GM12878 (cell line): ENCODE measurements around the gene MSS51. TPM values are rescaled to one million over a fixed set of nuclear protein-coding genes. Genes with fewer than 3 reads are reported as not detected.
A peak's percentile ranks its signal among the peaks of the same experiment; 100 is the strongest.

ENCODE experiments used
- ATAC-seq: fragments of 200-7000 bp; cut with Tn5 transposase; 3 replicates; pipeline ENCODE4 v1.9.1; 2020; ENCODE audit warnings: mild to moderate bottlenecking, moderate library complexity
- BruUV-seq: library from RNA; stranded (reverse); fragments of 400-500 nt; replicated peaks from 2 replicates; lab custom pipeline; 2021; lab: Mats Ljungman, UMichigan
- CTCF ChIA-PET: fragments of 300-600 bp; sonication (Branson Sonifier 250); formaldehyde crosslinking; extraction: SDS; loops from one replicate; lab custom pipeline; 2021; ENCODE audit warnings: inconsistent platforms; lab: Yijun Ruan, JAX
- POLR2A ChIA-PET: fragments of 350-600 bp; formaldehyde crosslinking; extraction: SDS; loops from one replicate; lab custom pipeline; 2021; ENCODE audit warnings: inconsistent platforms; lab: Charles Lee
- RAD21 ChIA-PET: fragments of 300-600 bp; sonication (Branson Sonifier 250); formaldehyde crosslinking; loops from one replicate; lab custom pipeline; 2023; ENCODE audit warnings: antibody characterized with exemption; ENCODE audit not compliant: unreplicated experiment; lab: Charles Lee
- SMC1A ChIA-PET: fragments of 300-600 bp; sonication (Branson Sonifier 250); formaldehyde crosslinking; loops from one replicate; lab custom pipeline; 2023; ENCODE audit not compliant: unreplicated experiment, uncharacterized antibody; lab: Charles Lee
- DNase-seq: peaks from one replicate; pipeline ENCODE4 v3.0.0-alpha.2; 2011; ENCODE audit warnings: low read depth, low spot score
- FAIRE-seq: peaks from 3 replicates; lab custom pipeline; 2011; peaks lifted over from hg19 to GRCh38; lab: Jason Lieb, UNC
- H2AFZ ChIP-seq: 2 replicates; pipeline ENCODE4 v1.6.0; 2011; ENCODE audit warnings: low read depth, low read length, control low read depth; ENCODE audit not compliant: control insufficient read depth
- H3K27ac ChIP-seq: 2 replicates; pipeline ENCODE4 v1.5.1; 2011; ENCODE audit warnings: control low read depth; ENCODE audit not compliant: control insufficient read depth, insufficient read depth
- H3K27me3 ChIP-seq, 2 experiments: replicated peaks in 1 of 2; 2 replicates each; pipeline versions ENCODE4 v1.6.0 to v1.6.1; 2011; ENCODE audit warnings: low read length in 1 of 2; ENCODE audit not compliant: control insufficient read depth in 2 of 2, insufficient read depth in 2 of 2
- H3K36me3 ChIP-seq, 2 experiments: 2 replicates each; pipeline ENCODE4 v1.5.1; 2011; ENCODE audit warnings: low read length in 1 of 2; ENCODE audit not compliant: control insufficient read depth in 2 of 2, insufficient read depth in 2 of 2
- H3K4me1 ChIP-seq: 2 replicates; pipeline ENCODE4 v1.6.1; 2011; ENCODE audit warnings: mild to moderate bottlenecking, low read length, moderate library complexity, mixed read lengths; ENCODE audit not compliant: control insufficient read depth, insufficient read depth
- H3K4me2 ChIP-seq: 2 replicates; pipeline ENCODE4 v1.6.0; 2011; ENCODE audit warnings: control low read depth; ENCODE audit not compliant: control insufficient read depth, insufficient read depth
- H3K4me3 ChIP-seq: fragments of 200-600 bp; sonication (generic); 2 replicates; pipeline ENCODE4 v1.5.1; 2016
- H3K79me2 ChIP-seq: 2 replicates; pipeline ENCODE4 v1.6.0; 2011; ENCODE audit warnings: low read length; ENCODE audit not compliant: control insufficient read depth, insufficient read depth
- H3K9ac ChIP-seq: 2 replicates; pipeline ENCODE4 v1.8.0; 2011; ENCODE audit warnings: low read length, control low read depth, mixed read lengths; ENCODE audit not compliant: control insufficient read depth, insufficient read depth
- H3K9me3 ChIP-seq: replicated peaks from 3 replicates; pipeline ENCODE4 v1.5.1; 2011; ENCODE audit warnings: mild to moderate bottlenecking, low read length; ENCODE audit not compliant: control insufficient read depth, insufficient read depth
- H4K20me1 ChIP-seq: 2 replicates; pipeline ENCODE4 v1.6.0; 2011; ENCODE audit not compliant: control insufficient read depth, insufficient read depth
- NFXL1 ChIP-seq: fragments of 450-650 bp; IDR thresholded peaks from 2 replicates; pipeline ENCODE4 v1.6.1; 2017; ENCODE audit warnings: antibody characterized with exemption, mild to moderate bottlenecking, borderline replicate concordance
- WGBS: methylation state at CpG from one replicate; pipeline ENCODE4 v1.1.6; 2016; ENCODE audit warnings: low lambda C conversion rate; ENCODE audit not compliant: insufficient replicate concordance, insufficient coverage; ENCODE audit errors: missing lambda C conversion rate; 5-methylcytosine and 5-hydroxymethylcytosine counted together
- in situ Hi-C: fragments of 300-500 bp; cut with MboI; formaldehyde crosslinking; loops from 9 replicates; pipeline ENCODE4 v1.14.3; 2018; ENCODE audit warnings: mixed read lengths
- intact Hi-C: fragments of 100-400 bp; cut with micrococcal nuclease; formaldehyde crosslinking; loops from one replicate; pipeline ENCODE4 v1.14.2; 2022; ENCODE audit not compliant: unreplicated experiment
- polyA plus RNA-seq, 11 experiments: library from polyadenylated mRNA; depleted of rRNA in 4 of 11; unstranded in 6 of 11; stranded (reverse) in 5 of 11; fragments of >200 nt; fragmentation: Nextera tagmentation in 4 of 11; fragmentation: Illumina TruSeq in 1 of 11; extraction: Ambion mirVana in 4 of 11; extraction: Trizol in 1 of 11; gene quantifications; 1 replicate in 1 of 11; 2 replicates in 10 of 11; pipeline versions ENCODE4 v1.2.1 to v1.2.3, GENCODE V29; 2011 to 2016; ENCODE audit warnings: inconsistent platforms in 2 of 11, missing spikeins in 2 of 11, low read depth in 1 of 11
- total RNA-seq, 4 experiments: library from RNA; depleted of rRNA in 3 of 4; stranded (reverse); fragments of >200 nt in 3 of 4; fragmentation: Illumina TruSeq in 1 of 4; extraction: Trizol in 1 of 4; gene quantifications; 2 replicates each; pipeline versions ENCODE4 v1.2.1 to v1.2.3, GENCODE V29; 2013 to 2021
- TF ChIP-seq, protein P1 (sequence below): IDR thresholded peaks from 2 replicates; pipeline ENCODE4 v1.6.1; 2012; ENCODE audit warnings: mild to moderate bottlenecking, low read depth, low read length

Gene MSS51
- total and polyA plus RNA-seq, 10 of the 15 experiments (the other 5 are each of a cell fraction or from before 2014, with no cell fraction given) = 0.06 to 2.1 (median 1.5) TPM

DNA sequence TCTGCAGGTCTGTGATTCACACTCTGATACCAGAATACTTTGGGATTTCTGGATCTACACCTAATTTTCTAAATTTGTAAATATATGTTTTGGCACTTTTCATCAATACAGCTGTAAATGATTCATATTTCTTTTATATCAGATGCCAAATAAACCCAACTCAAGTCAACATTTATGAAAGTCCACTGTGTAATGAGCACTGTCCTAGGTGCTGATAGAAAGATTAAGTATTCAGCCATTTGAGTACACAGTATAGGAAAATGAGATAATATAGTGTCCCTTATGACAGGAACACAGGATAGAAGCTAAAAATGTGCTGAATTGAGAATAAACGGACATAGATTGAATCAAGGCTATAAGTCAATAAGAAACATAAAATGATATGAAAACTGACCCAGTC lies 25.9 kb downstream of the MSS51 start:
- no TSS peak for BruUV-seq
- Histone ChIP-seq H3K4me1 (no peaks in the 10 kb centered on the region), H4K20me1 (no peaks in the 10 kb centered on the region), H3K27me3 (no peaks in the 10 kb centered on the region), H2AFZ (no peak overlapping the region), H3K9ac (no peak overlapping the region), H3K9me3 (no peaks in the 10 kb centered on the region), H3K79me2 (peaks cover 93% of the 10 kb centered on the region)
- intact Hi-C loops (no loop called here), in situ Hi-C loops (no loop called here)
- 100% methylated on average over 1 of the region's 1 CpG for WGBS
- FAIRE-seq = no peak
- ChIA-PET SMC1A (interaction anchor here (0.9 to 1.3 kb wide), 4 partner anchors 11 to 356 kb away, joined by 3 read pairs; partner anchors contain the start of gene CFAP70), RAD21 (no interaction called here), CTCF (no interaction called here)
- DNase-seq = no peak
- TF ChIP-seq, protein P1, sequence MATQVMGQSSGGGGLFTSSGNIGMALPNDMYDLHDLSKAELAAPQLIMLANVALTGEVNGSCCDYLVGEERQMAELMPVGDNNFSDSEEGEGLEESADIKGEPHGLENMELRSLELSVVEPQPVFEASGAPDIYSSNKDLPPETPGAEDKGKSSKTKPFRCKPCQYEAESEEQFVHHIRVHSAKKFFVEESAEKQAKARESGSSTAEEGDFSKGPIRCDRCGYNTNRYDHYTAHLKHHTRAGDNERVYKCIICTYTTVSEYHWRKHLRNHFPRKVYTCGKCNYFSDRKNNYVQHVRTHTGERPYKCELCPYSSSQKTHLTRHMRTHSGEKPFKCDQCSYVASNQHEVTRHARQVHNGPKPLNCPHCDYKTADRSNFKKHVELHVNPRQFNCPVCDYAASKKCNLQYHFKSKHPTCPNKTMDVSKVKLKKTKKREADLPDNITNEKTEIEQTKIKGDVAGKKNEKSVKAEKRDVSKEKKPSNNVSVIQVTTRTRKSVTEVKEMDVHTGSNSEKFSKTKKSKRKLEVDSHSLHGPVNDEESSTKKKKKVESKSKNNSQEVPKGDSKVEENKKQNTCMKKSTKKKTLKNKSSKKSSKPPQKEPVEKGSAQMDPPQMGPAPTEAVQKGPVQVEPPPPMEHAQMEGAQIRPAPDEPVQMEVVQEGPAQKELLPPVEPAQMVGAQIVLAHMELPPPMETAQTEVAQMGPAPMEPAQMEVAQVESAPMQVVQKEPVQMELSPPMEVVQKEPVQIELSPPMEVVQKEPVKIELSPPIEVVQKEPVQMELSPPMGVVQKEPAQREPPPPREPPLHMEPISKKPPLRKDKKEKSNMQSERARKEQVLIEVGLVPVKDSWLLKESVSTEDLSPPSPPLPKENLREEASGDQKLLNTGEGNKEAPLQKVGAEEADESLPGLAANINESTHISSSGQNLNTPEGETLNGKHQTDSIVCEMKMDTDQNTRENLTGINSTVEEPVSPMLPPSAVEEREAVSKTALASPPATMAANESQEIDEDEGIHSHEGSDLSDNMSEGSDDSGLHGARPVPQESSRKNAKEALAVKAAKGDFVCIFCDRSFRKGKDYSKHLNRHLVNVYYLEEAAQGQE = peak; percentile 63; the same call in 1 of the 2 replicates
- TF ChIP-seq NFXL1 = no peak
- TF ChIP-seq, all 136 proteins: peak for 1
- POLR2A ChIA-PET = interaction anchor here (0.5 to 1.3 kb wide), 3 partner anchors 11 to 313 kb away, joined by 3 to 5 read pairs (median 4); no protein-coding TSS in a partner anchor
- H3K4me3 ChIP-seq = no peak overlapping the region
- no peak overlapping the region for H3K4me2 ChIP-seq
- ATAC-seq = no peak
- peaks cover 0 to 10% of the 10 kb centered on the region in 2 experiments; a peak in 1 of 4 replicates for H3K36me3 ChIP-seq
- no peak overlapping the region for H3K27ac ChIP-seq
